Vagina (tissue), 2 donors: ENCODE data around the gene TYW1.
"Not testable (repeated sequence)": the region's sequence is repeated elsewhere in the genome, so short reads cannot be mapped to it uniquely, and the experiment has no call there.

Experiments
- CTCF ChIP-seq, 3 experiments: fragments of 450-650 bp in 2 of 3; fragments of 200-600 bp in 1 of 3; sonication (generic) in 1 of 3; IDR thresholded peaks; one replicate each; pipeline ENCODE4 v1.5.1; 2017 to 2019; ENCODE audit warnings: antibody characterized with exemption in 3 of 3, mild to moderate bottlenecking in 2 of 3, moderate library complexity in 2 of 3
- POLR2A ChIP-seq, 2 donors: fragments of 450-650 bp; IDR thresholded peaks; one replicate each; pipeline ENCODE4 v1.6.1; 2017; ENCODE audit warnings: antibody characterized with exemption in 2 of 2, mild to moderate bottlenecking in 2 of 2, moderate library complexity in 2 of 2

- TF ChIP-seq POLR2A, CTCF (IDR thresholded peaks at IDR 0.05): not testable (repeated sequence)
Observed at GRCh38 chr7:67242871-67243270, 246.2 kb downstream of the TYW1 start.
